Stomach (tissue), 4 donors: Measurements from ENCODE around the gene ACVRL1.

Source experiments
- EP300 ChIP-seq: sonication (generic); formaldehyde crosslinking; IDR thresholded peaks from one replicate; pipeline ENCODE4 v1.6.1; 2017; ENCODE audit warnings: antibody characterized with exemption
- POLR2A ChIP-seq, 4 donors: fragments of 450-650 bp; IDR thresholded peaks; one replicate each; pipeline ENCODE4 v1.6.1; 2016; ENCODE audit warnings: antibody characterized with exemption in 4 of 4, control low read depth in 2 of 4, mild to moderate bottlenecking in 1 of 4, moderate library complexity in 1 of 4
- TF ChIP-seq, protein P1 (sequence below), 7 experiments: fragments of 450-650 bp in 4 of 7; fragments of 200-600 bp in 3 of 7; sonication (generic) in 3 of 7; IDR thresholded peaks; one replicate each; pipeline ENCODE4 v1.5.1; 2016 to 2019; ENCODE audit warnings: antibody characterized with exemption in 7 of 7, control low read depth in 2 of 7, mild to moderate bottlenecking in 1 of 7

DNA sequence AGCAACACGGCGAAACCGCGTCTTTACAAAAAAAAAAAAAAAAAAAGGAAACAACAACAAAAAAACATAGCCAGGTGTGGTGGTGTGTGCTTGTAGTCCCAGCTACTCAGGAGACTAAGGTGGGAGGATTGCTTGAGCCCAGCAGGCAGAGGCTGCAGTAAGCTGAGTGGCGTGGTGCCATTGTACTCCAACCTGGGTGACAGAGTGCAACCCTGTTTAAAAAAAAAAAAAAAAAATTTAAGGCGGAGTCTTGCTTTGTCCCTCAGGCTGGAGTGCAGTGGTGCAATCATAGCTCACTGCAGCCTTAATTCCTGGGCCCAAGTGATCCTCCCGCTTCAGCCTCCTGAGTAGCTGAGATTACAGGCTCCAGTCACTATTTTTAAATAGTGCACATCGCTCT is 40.5 kb upstream of the ACVRL1 start:
- TF ChIP-seq, protein P1, sequence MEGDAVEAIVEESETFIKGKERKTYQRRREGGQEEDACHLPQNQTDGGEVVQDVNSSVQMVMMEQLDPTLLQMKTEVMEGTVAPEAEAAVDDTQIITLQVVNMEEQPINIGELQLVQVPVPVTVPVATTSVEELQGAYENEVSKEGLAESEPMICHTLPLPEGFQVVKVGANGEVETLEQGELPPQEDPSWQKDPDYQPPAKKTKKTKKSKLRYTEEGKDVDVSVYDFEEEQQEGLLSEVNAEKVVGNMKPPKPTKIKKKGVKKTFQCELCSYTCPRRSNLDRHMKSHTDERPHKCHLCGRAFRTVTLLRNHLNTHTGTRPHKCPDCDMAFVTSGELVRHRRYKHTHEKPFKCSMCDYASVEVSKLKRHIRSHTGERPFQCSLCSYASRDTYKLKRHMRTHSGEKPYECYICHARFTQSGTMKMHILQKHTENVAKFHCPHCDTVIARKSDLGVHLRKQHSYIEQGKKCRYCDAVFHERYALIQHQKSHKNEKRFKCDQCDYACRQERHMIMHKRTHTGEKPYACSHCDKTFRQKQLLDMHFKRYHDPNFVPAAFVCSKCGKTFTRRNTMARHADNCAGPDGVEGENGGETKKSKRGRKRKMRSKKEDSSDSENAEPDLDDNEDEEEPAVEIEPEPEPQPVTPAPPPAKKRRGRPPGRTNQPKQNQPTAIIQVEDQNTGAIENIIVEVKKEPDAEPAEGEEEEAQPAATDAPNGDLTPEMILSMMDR (IDR thresholded peaks at IDR 0.05) = no peak
- TF ChIP-seq POLR2A (IDR thresholded peaks at IDR 0.05) = no peak
- no peak for TF ChIP-seq EP300
